Panc1 (cell line): ENCODE data around the gene MELK.
"Not testable (repeated sequence)": the region's sequence is repeated elsewhere in the genome, so short reads cannot be mapped to it uniquely, and the experiment has no call there.

ENCODE experiments used
- CTCF ChIP-seq: fragments of 450-650 bp; IDR thresholded peaks from 2 replicates; pipeline ENCODE4 v1.5.1; 2017; ENCODE audit warnings: mild to moderate bottlenecking
- POLR2AphosphoS5 ChIP-seq: IDR thresholded peaks from 2 replicates; pipeline ENCODE4 v1.6.1; 2012; ENCODE audit warnings: mild to moderate bottlenecking, low read depth, low read length, moderate library complexity
- SIN3A ChIP-seq: IDR thresholded peaks from 2 replicates; pipeline ENCODE4 v1.6.1; 2012; ENCODE audit warnings: low read depth, mild to moderate bottlenecking, low read length, moderate library complexity, borderline replicate concordance; ENCODE audit not compliant: insufficient read depth

GRCh38 chr9:36533726-36534125 is 39.0 kb upstream of the MELK start:
- not testable (repeated sequence) for TF ChIP-seq CTCF, POLR2AphosphoS5, SIN3A
